DOHH2 (cell line): ENCODE results near the gene MAP2K2.

Experiments
- H3F3A ChIP-seq: fragments of 200-600 bp; sonication (generic), shearing (Covaris generic); 2 replicates; pipeline ENCODE4 v1.6.0; 2016; ENCODE audit warnings: antibody characterized with exemption, mild to moderate bottlenecking; ENCODE audit not compliant: control insufficient read depth, insufficient read depth
- H3K27ac ChIP-seq: fragments of 200-600 bp; sonication (generic); 2 replicates; pipeline ENCODE4 v1.5.1; 2014; ENCODE audit warnings: low read depth, mild to moderate bottlenecking, low read length, moderate library complexity
- H3K27me3 ChIP-seq: fragments of 200-600 bp; sonication (generic); 2 replicates; pipeline ENCODE4 v1.6.1; 2014; ENCODE audit warnings: mild to moderate bottlenecking, low read length, mixed read lengths; ENCODE audit not compliant: control insufficient read depth
- H3K36me3 ChIP-seq: fragments of 200-600 bp; sonication (generic); 2 replicates; pipeline ENCODE4 v1.6.1; 2014; ENCODE audit warnings: mild to moderate bottlenecking, low read length, moderate library complexity, mixed read lengths; ENCODE audit not compliant: control insufficient read depth
- H3K4me1 ChIP-seq: fragments of 200-600 bp; sonication (generic); 2 replicates; pipeline ENCODE4 v1.6.1; 2014; ENCODE audit warnings: mild to moderate bottlenecking, low read length, mixed read lengths; ENCODE audit not compliant: control insufficient read depth
- H3K4me2 ChIP-seq: fragments of 200-600 bp; sonication (generic); 2 replicates; pipeline ENCODE4 v1.6.0; 2014; ENCODE audit warnings: mild to moderate bottlenecking, low read length, moderate library complexity
- H3K4me3 ChIP-seq: fragments of 200-600 bp; sonication (generic); 2 replicates; pipeline ENCODE4 v1.5.1; 2014; ENCODE audit warnings: mild to moderate bottlenecking, low read length, mixed read lengths
- H3K79me2 ChIP-seq: fragments of 200-600 bp; sonication (generic); 2 replicates; pipeline ENCODE4 v1.6.1; 2014; ENCODE audit warnings: mild to moderate bottlenecking, low read length, mixed read lengths; ENCODE audit not compliant: control insufficient read depth
- H3K9me2 ChIP-seq: fragments of 200-600 bp; sonication (generic); replicated peaks from 2 replicates; pipeline ENCODE4 v1.6.1; 2014; ENCODE audit warnings: mild to moderate bottlenecking, low read length, mixed read lengths; ENCODE audit not compliant: control insufficient read depth
- H3K9me3 ChIP-seq: fragments of 200-600 bp; sonication (generic); 2 replicates; pipeline ENCODE4 v1.6.1; 2014; ENCODE audit warnings: antibody characterized with exemption, low read length, mixed read lengths; ENCODE audit not compliant: control insufficient read depth, insufficient read depth
- H4K20me1 ChIP-seq: fragments of 200-600 bp; sonication (generic); 2 replicates; pipeline ENCODE4 v1.6.0; 2014; ENCODE audit warnings: low read depth, mild to moderate bottlenecking, antibody characterized with exemption, low read length, moderate library complexity; ENCODE audit not compliant: control insufficient read depth, insufficient read depth
- CTCF ChIP-seq: fragments of 200-600 bp; sonication (generic); IDR thresholded peaks from one replicate; pipeline ENCODE4 v1.5.1; 2014; ENCODE audit warnings: antibody characterized with exemption, mild to moderate bottlenecking, low read depth, low read length; ENCODE audit not compliant: poor library complexity, severe bottlenecking
- EZH2phosphoT487 ChIP-seq: fragments of 200-600 bp; sonication (generic); IDR thresholded peaks from 2 replicates; pipeline ENCODE4 v1.6.1; 2017; ENCODE audit warnings: borderline replicate concordance, mild to moderate bottlenecking, antibody characterized with exemption, low read length, moderate library complexity, mixed read lengths

MAP2K2 gene

DNA sequence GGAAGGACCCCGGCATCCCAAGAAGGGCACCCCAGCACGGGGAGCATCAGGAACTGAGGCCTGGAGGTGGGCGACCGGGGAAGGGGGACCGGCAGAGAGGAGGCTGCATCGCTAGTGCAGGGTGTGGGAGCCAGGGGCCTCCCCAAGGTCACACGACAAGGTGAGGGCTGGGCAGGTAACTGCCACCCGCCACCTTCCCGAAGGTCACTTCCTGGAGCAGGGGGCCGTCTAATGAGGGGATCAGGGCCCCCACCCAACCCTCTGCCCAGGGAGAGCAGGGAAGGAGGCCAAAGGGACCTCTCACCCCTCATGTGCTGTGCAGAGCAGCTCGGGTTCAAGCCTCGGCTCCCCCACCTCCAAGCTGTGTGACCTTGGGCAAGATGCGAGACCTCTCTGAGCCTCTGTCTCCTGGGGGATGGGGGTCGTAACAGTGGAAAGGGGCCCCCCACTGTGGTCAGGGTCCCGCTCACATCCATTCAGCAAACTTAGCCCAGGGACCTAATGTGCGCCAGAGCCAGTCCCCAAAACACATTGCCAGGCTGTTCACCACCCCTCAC lies 63.2 kb downstream of the MAP2K2 start:
- H3K9me3 ChIP-seq, result no peaks in the 10 kb centered on the region
- no peaks in the 10 kb centered on the region for H3K27me3 ChIP-seq
- peaks cover 95% of the 10 kb centered on the region for H3K79me2 ChIP-seq
- no peaks in the 10 kb centered on the region for H3K9me2 ChIP-seq
- peak overlapping the region; percentile 9; the same call in 1 of the 2 replicates for H3K27ac ChIP-seq
- peaks cover 61% of the 10 kb centered on the region for H3K36me3 ChIP-seq
- no peak for TF ChIP-seq CTCF
- no peak for TF ChIP-seq EZH2phosphoT487
- H3K4me1 ChIP-seq, result peaks cover 42% of the 10 kb centered on the region
- peaks cover 49% of the 10 kb centered on the region for H4K20me1 ChIP-seq
- H3K4me3 ChIP-seq, result peak overlapping the region; percentile 37
- peak overlapping the region; percentile 67 for H3K4me2 ChIP-seq
- no peaks in the 10 kb centered on the region for H3F3A ChIP-seq

DNA sequence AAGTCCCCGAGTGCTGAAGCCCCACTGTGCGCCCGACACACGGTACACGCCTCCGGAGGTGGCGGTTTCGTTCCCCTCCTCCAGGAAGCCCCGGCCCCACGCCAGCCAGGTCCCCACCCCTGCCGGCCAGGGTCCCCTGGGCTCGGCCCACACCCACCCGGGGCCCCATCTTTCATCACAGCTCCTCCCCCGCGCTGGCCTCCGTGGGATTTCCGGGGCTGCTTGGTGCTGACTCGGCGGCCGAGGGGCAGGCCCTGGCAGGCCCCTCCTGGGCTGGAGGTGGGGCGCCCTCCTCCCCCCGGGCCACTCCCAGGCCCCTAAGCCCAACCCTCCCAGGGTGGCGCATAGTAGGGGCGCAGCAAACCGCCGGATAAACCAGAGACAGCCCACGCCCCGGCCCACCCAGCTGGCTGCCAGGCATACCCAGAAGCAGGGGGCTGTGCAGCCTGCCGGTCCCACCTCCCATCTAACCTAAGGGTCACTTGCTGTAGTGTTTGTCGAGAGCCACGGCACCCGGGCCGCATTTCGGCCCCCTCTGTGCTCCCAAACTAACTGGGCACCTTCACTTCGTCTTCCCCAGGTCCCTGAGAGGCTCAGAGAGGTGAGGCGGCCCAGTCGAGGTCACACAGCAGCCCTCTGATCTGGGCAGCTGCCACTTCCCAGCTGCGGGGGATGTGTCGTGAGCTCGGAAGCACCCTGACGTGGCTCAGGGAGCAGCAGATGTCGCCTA lies 63.9 kb downstream of the MAP2K2 start:
- H3K36me3 ChIP-seq, result peaks cover 66% of the 10 kb centered on the region
- peak overlapping the region; percentile 67 for H3K4me2 ChIP-seq
- no peak overlapping the region for H3K27ac ChIP-seq
- H4K20me1 ChIP-seq, result peaks cover 49% of the 10 kb centered on the region
- no peaks in the 10 kb centered on the region for H3F3A ChIP-seq
- no peaks in the 10 kb centered on the region for H3K27me3 ChIP-seq
- H3K4me1 ChIP-seq, result peaks cover 42% of the 10 kb centered on the region
- no peaks in the 10 kb centered on the region for H3K9me3 ChIP-seq
- H3K4me3 ChIP-seq, result peak overlapping the region; percentile 37; the same call in 1 of the 2 replicates
- no peaks in the 10 kb centered on the region for H3K9me2 ChIP-seq
- peaks cover 100% of the 10 kb centered on the region for H3K79me2 ChIP-seq
- TF ChIP-seq EZH2phosphoT487, result no peak
- TF ChIP-seq CTCF, result no peak

GRCh38 chr19:4059453-4059871 lies 64.5 kb downstream of the MAP2K2 start:
- Histone ChIP-seq H3K9me3 (no peaks in the 10 kb centered on the region), H3K4me2 (no peak overlapping the region), H3K4me1 (peaks cover 42% of the 10 kb centered on the region), H3K9me2 (no peaks in the 10 kb centered on the region), H3K27me3 (no peaks in the 10 kb centered on the region), H3F3A (no peaks in the 10 kb centered on the region), H3K4me3 (no peak overlapping the region), H3K79me2 (peaks cover 100% of the 10 kb centered on the region), H3K27ac (no peak overlapping the region), H3K36me3 (peaks cover 66% of the 10 kb centered on the region), H4K20me1 (peaks cover 49% of the 10 kb centered on the region)
- no peak for TF ChIP-seq EZH2phosphoT487
- no peak for TF ChIP-seq CTCF
